HG02588 (cell line): ENCODE data around the gene CDIP1.

Source experiments
- ATAC-seq: cut with Tn5 transposase; IDR thresholded peaks from one replicate; pipeline ENCODE4 v1.9.1; 2021; ENCODE audit warnings: mild to moderate bottlenecking, moderate library complexity; ENCODE audit not compliant: unreplicated experiment

CDIP1 gene

GRCh38 chr16:4515611-4516233, 22.9 kb downstream of the CDIP1 start:
- peak; percentile 74 for ATAC-seq

GRCh38 chr16:4514606-4515005, 24.0 kb downstream of the CDIP1 start:
- no peak for ATAC-seq

- ATAC-seq: no peak
Observed at GRCh38 chr16:4513881-4514280, 24.7 kb downstream of the CDIP1 start.

- ATAC-seq: no peak
Observed at GRCh38 chr16:4513086-4513860, 25.3 kb downstream of the CDIP1 start.

GRCh38 chr16:4512473-4512872, 26.1 kb downstream of the CDIP1 start:
- no peak for ATAC-seq

- ATAC-seq: no peak
Observed at GRCh38 chr16:4511441-4512082, 27.0 kb downstream of the CDIP1 start.

- ATAC-seq: no peak
Observed at GRCh38 chr16:4510747-4511426, 27.7 kb downstream of the CDIP1 start.

- no peak for ATAC-seq
Observed at GRCh38 chr16:4510131-4510530, 28.4 kb downstream of the CDIP1 start.

GRCh38 chr16:4509420-4509819, 29.2 kb downstream of the CDIP1 start:
- no peak for ATAC-seq

- ATAC-seq: no peak
Observed at GRCh38 chr16:4508806-4509205, 29.8 kb downstream of the CDIP1 start.

- no peak for ATAC-seq
Observed at GRCh38 chr16:4507588-4508345, 30.8 kb downstream of the CDIP1 start.

GRCh38 chr16:4506450-4506849, 32.1 kb downstream of the CDIP1 start:
- no peak for ATAC-seq

- ATAC-seq: peak; percentile 64
Observed at GRCh38 chr16:4505356-4506147, 33.0 kb downstream of the CDIP1 start.

- ATAC-seq: no peak
Observed at GRCh38 chr16:4501071-4501478, 37.5 kb downstream of the CDIP1 start.

- ATAC-seq: no peak
Observed at GRCh38 chr16:4500272-4500671, 38.3 kb downstream of the CDIP1 start.

- no peak for ATAC-seq
Observed at GRCh38 chr16:4499196-4499555, 39.4 kb downstream of the CDIP1 start.

- no peak for ATAC-seq
Observed at GRCh38 chr16:4498546-4499195, 39.9 kb downstream of the CDIP1 start.

GRCh38 chr16:4496305-4496704, 42.3 kb downstream of the CDIP1 start:
- no peak for ATAC-seq

GRCh38 chr16:4495766-4496165, 42.8 kb downstream of the CDIP1 start:
- ATAC-seq: no peak
